HEK293T (cell line): ENCODE measurements around the gene ZSCAN10.

Experiments
- ARNT ChIP-seq: fragments of 450-650 bp; IDR thresholded peaks from 2 replicates; pipeline ENCODE4 v1.6.1; 2017; ENCODE audit warnings: mild to moderate bottlenecking
- BHLHE40 ChIP-seq: fragments of 450-650 bp; IDR thresholded peaks from 2 replicates; pipeline ENCODE4 v1.6.1; 2016; ENCODE audit warnings: mild to moderate bottlenecking, moderate library complexity, borderline replicate concordance
- ELF4 ChIP-seq: fragments of 450-650 bp; IDR thresholded peaks from 2 replicates; pipeline ENCODE4 v1.6.1; 2017; ENCODE audit warnings: antibody characterized with exemption
- FOXM1 ChIP-seq: fragments of 450-650 bp; IDR thresholded peaks from 2 replicates; pipeline ENCODE4 v1.6.1; 2017; ENCODE audit warnings: mild to moderate bottlenecking, borderline replicate concordance
- ZNF384 ChIP-seq: fragments of 450-650 bp; IDR thresholded peaks from 2 replicates; pipeline ENCODE4 v1.6.1; 2016

DNA sequence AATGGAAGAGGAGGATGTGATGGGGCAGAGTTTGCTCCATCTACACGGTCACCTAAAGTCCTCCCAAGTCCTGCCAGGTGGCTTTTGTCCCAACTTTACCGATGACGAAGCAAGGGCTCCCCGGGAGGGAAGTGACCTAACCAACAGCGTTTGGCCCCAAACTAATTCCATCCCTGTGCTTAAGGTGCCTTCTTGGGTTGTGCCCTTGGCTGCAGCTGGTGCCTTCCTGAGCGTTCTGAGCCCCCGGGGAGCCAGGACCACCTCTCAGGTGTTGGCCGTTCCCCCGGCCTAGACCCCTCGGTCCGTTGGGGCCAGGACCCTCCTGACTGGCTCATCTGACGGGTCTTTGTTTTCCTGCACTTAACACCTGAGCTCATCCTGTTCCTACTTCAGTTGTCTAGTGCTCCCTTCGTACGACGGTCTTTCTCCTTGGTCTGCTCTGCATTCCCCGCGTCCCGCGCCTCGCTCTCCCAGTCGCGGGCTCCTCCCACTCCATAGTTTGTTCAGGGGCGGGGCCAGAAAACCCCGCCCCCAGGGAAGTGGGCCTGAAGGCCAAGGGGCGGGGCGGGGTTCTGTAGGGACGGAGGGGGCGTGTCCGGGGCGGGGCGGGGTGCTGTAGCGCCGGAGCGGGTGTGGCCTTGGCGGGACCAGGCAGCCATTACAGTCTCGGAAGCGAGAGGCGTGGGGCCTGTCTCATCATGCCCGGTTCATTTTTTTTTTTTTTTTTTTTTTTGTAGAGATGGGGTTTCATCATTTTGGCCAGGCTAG, 822 bp upstream of the ZSCAN10 start:
- TF ChIP-seq BHLHE40, result no peak
- no peak for TF ChIP-seq ARNT
- no peak for TF ChIP-seq FOXM1
- no peak for TF ChIP-seq ELF4
- TF ChIP-seq ZNF384, result peak; percentile 78
